AG09309 (cell line): Measurements from ENCODE around the gene TAF3.

Source experiments
- DNase-seq: peaks from one replicate; pipeline ENCODE4 v3.0.0-alpha.2; 2010; ENCODE audit warnings: low read depth
- H3K4me3 ChIP-seq: 2 replicates; pipeline ENCODE4 v1.5.1; 2011; ENCODE audit warnings: mild to moderate bottlenecking, low read depth, low read length, moderate library complexity; ENCODE audit not compliant: control insufficient read depth
- CTCF ChIP-seq: IDR thresholded peaks from 2 replicates; pipeline ENCODE4 v1.5.1; 2011; ENCODE audit warnings: mild to moderate bottlenecking, low read depth, low read length, inconsistent platforms; ENCODE audit not compliant: insufficient read depth, control insufficient read depth; ENCODE audit errors: missing control alignments

Gene TAF3

GRCh38 chr10:8044908-8045725, 226.8 kb downstream of the TAF3 start:
- H3K4me3 ChIP-seq: peak overlapping the region; percentile 20
- DNase-seq: no peak
- no peak for TF ChIP-seq CTCF

- no peak for DNase-seq
- TF ChIP-seq CTCF: no peak
- H3K4me3 ChIP-seq: no peak overlapping the region
These were observed 227.6 kb downstream of the TAF3 start for GRCh38 chr10:8045726-8046494.

- no peak for TF ChIP-seq CTCF
- no peak overlapping the region for H3K4me3 ChIP-seq
- DNase-seq: no peak
These were observed 229.4 kb downstream of the TAF3 start for GRCh38 chr10:8047452-8048280.

- no peak for TF ChIP-seq CTCF
- DNase-seq: no peak
These were observed 230.1 kb downstream of the TAF3 start for GRCh38 chr10:8048281-8049008.

GRCh38 chr10:8049045-8049864, 230.9 kb downstream of the TAF3 start:
- TF ChIP-seq CTCF: no peak
- no peak for DNase-seq
- peak overlapping the region; percentile 7 for H3K4me3 ChIP-seq

More at GRCh38 chr10:8048281-8049008, 230.1 kb downstream of the TAF3 start:
- no peak overlapping the region for H3K4me3 ChIP-seq
